Head of caudate nucleus (tissue), 42 donors: Measurements from ENCODE around the gene DGUOK.

ENCODE experiments used
- DNase-seq, 42 donors: peaks; one replicate each; pipeline versions ENCODE4 v3.0.0 to v3.0.0-alpha.2; 2020 to 2021; ENCODE audit warnings: mixed read lengths in 7 of 42
- intact Hi-C: fragments of 100-400 bp; cut with DNase I; formaldehyde crosslinking; loops from one replicate; pipeline ENCODE4 v1.15.0; 2022

The DGUOK gene

GRCh38 chr2:73986085-73986681 lies 59.5 kb downstream of the DGUOK start:
- intact Hi-C loops, result loop anchor here (5.0 kb wide), 1 partner anchor 54 kb away; no protein-coding TSS in a partner anchor
- no peak for DNase-seq

GRCh38 chr2:73987109-73987947 lies 60.6 kb downstream of the DGUOK start:
- intact Hi-C loops, result loop anchor here (5.0 kb wide), 1 partner anchor 55 kb away; no protein-coding TSS in a partner anchor
- DNase-seq, result peak in 27 of 42 donors; percentile 43 to 82 (median 59)

DNA sequence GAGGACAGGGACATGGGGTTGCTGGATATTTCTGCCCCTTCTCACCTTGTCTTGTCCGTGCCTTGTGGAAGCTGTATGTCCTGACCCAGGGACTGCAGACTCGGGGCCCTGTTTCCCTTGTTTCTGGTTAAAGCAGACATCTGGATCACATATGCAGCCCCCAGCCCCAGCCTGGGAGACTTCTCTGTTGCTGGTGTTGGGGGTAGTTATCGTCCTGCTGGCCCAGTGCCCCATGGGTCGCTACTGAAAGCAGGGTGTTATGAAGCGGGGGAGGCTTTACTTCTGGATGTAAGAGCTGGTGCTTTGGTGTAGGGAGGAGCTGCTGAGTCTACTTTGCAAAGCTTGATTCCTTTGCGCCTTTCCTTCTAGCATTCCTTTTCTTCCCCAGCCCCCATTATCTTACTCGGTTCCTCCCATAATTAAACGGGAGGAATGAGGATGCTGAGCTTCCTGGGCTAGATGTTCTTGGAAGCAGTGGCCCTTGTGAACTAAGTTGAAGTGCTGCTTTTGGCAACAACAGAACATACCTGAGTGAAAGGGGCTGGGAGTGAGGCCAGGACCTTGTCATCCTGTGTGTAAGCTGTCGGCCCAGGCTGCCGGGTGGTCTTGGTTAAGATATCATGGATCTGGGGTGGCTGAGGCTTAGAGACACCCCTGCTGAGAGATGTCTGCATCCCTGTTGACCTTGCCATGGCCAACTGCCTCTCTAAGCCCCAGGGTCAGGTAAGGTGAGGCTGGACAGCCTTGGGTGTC lies 61.4 kb downstream of the DGUOK start:
- DNase-seq, result no peak
- intact Hi-C loops, result loop anchor here (5.0 kb wide), 1 partner anchor 56 kb away; no protein-coding TSS in a partner anchor

GRCh38 chr2:73989972-73990371 lies 63.3 kb downstream of the DGUOK start:
- DNase-seq, result no peak
- intact Hi-C loops, result loop anchor here (5.0 kb wide), 1 partner anchor 58 kb away; no protein-coding TSS in a partner anchor

DNA sequence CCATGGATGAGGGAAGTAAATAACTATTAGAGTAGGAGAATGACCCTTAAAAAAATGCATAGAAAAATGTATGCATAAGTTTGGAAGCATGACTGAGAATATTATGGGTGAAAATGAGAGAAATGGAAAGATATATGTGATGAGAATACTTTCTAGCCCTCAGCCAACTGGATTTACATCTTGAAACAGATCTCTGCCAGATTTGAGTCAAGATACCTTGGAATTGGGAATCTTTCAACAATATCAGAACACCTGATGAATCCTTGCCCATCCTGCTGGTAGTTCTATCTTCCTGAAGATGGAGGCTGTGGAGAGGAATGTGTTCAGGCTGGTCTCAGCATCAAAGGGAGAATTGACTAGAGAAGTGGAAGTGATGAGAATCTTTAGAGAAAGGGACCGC lies 63.9 kb downstream of the DGUOK start:
- intact Hi-C loops, result no loop called here
- no peak for DNase-seq

DNA sequence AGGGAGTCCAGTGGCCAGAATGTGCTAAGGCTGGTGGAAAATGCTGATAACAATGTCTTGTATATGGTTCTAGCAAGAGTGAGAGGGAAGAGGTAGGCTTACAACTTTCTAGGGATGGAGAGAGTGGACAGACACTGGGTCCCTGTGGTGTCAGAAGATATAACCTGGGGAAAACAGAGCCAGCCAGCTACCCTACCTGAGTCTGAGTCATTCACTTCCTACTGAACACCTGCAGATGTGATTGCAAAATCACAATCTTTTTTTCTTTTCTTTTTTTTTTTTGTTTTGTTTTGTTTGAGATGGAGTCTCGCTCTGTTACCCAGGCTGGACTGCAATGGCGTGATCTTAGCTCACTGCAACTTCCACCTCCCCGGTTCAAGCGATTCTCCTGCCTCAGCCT lies 65.4 kb downstream of the DGUOK start:
- intact Hi-C loops, result no loop called here
- no peak for DNase-seq

DNA sequence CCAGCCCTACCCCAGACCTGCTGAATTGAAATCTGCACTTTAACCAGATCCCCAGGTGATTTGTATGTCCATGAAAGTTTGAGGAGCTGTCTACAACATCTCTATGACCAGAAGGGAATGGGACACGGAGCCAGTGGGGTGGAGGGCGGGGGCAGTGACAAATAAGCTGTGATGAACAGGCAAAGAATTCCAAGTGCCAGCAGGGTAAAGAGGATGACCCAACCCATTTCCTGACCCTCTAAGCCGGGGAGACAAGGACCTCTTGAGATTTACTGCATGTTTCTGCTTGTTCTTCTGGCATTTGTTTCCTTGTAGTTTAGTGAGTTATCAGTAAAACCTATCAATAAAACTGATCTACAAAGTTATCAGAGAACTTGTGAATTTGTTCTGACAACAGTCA lies 66.7 kb downstream of the DGUOK start:
- intact Hi-C loops, result no loop called here
- DNase-seq, result no peak

DNA sequence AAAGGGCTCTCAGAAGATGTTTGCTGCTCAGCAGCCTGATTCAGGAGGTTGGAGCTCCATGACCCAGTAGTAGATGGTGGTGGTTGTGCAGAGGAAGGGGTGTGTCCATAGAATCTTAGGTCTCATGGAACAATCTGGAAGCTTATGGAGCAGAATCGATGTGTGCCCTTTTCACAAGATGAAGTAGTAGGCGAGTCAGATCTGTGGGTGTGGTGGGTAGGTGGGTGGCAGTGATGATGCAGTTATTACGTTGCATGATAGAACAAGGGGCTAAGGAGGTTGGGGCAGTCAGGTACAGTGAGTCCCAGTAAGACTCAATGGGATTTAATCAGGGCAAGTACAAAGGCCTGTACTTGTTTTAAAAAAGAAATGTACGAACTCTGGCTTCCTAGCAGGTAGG lies 67.1 kb downstream of the DGUOK start:
- intact Hi-C loops, result no loop called here
- DNase-seq, result peak in 1 of 42 donors; percentile 3

- intact Hi-C loops, result no loop called here
- no peak for DNase-seq
Measured at GRCh38 chr2:73994178-73994831, 67.6 kb downstream of the DGUOK start.

GRCh38 chr2:73995810-73996209 lies 69.1 kb downstream of the DGUOK start:
- intact Hi-C loops, result loop anchor here (5.0 kb wide), 1 partner anchor 159 kb away; no protein-coding TSS in a partner anchor
- no peak for DNase-seq

- DNase-seq, result peak in 3 of 42 donors; percentile 29 to 59 (median 44)
- intact Hi-C loops, result loop anchor here (5.0 kb wide), 1 partner anchor 161 kb away; no protein-coding TSS in a partner anchor
Measured at GRCh38 chr2:73997813-73998212, 71.1 kb downstream of the DGUOK start.

- intact Hi-C loops, result loop anchor here (5.0 kb wide), 1 partner anchor 161 kb away; no protein-coding TSS in a partner anchor
- peak in 35 of 42 donors; percentile 34 to 94 (median 73) for DNase-seq
Measured at GRCh38 chr2:73998451-73998850, 71.8 kb downstream of the DGUOK start.

DNA sequence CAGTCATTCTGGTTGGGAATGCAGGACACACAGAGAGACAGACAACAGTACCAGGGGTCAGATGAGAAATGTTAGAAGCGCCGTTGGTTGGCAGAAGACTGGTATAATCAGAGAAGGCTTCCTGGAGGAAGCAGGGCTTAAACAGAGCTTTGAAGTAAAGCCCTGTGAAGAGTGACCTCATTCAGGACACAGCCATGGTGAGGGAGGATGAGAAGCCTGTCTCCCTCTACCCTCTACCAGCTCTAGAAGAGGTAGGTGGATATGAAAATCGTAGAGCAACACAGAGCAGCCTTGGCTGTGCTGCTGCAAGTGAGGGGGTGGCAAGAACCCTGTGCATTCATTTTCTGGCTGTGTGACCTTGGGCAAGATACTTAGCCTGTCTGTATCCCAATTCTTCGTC lies 72.3 kb downstream of the DGUOK start:
- DNase-seq, result peak in 1 of 42 donors; percentile 15
- intact Hi-C loops, result loop anchor here (5.0 kb wide), 1 partner anchor 162 kb away; no protein-coding TSS in a partner anchor

- intact Hi-C loops, result loop anchor here (5.0 to 10.0 kb wide), 3 partner anchors 73 to 163 kb away; partner anchors contain the start of gene DGUOK
- DNase-seq, result peak in 6 of 42 donors; percentile 26 to 61 (median 38)
Measured at GRCh38 chr2:73999881-74000597, 73.4 kb downstream of the DGUOK start.

- peak in 1 of 42 donors; percentile 18 for DNase-seq
Measured at GRCh38 chr2:74000666-74001065, 74.0 kb downstream of the DGUOK start.

GRCh38 chr2:74001121-74001520 lies 74.4 kb downstream of the DGUOK start:
- DNase-seq, result peak in 2 of 42 donors; percentile 10 to 41
- intact Hi-C loops, result loop anchor here (5.0 to 10.0 kb wide), 2 partner anchors 74 to 94 kb away; partner anchors contain the start of gene DGUOK

More at GRCh38 chr2:74000666-74001065, 74.0 kb downstream of the DGUOK start:
- intact Hi-C loops, result loop anchor here (5.0 to 10.0 kb wide), 2 partner anchors 73 to 94 kb away; partner anchors contain the start of gene DGUOK

GRCh38 chr2:74001781-74002504 lies 75.3 kb downstream of the DGUOK start:
- DNase-seq, result peak in 4 of 42 donors; percentile 28 to 50 (median 34)

More at GRCh38 chr2:74001781-74002504, 75.3 kb downstream of the DGUOK start:
- intact Hi-C loops, result loop anchor here (5.0 to 10.0 kb wide), 2 partner anchors 75 to 93 kb away; partner anchors contain the start of gene DGUOK
